HepG2 (cell line): ENCODE results near the gene VAMP2. TPM values are rescaled to one million over a fixed set of nuclear protein-coding genes. Genes with fewer than 3 reads are reported as not detected.

Experiments used
- ATF1 ChIP-seq: IDR thresholded peaks from 2 replicates; pipeline ENCODE4 v1.6.1; 2016; ENCODE audit warnings: mild to moderate bottlenecking, control low read depth
- DR1 ChIP-seq: sonication (generic); formaldehyde crosslinking; IDR thresholded peaks from 2 replicates; pipeline ENCODE4 v1.8.0; 2021; ENCODE audit warnings: mild to moderate bottlenecking, missing genetic modification reagents, inconsistent platforms
- FIP1L1 ChIP-seq: fragments of 200-400 bp; formaldehyde crosslinking; IDR thresholded peaks from 2 replicates; pipeline ENCODE4 v1.6.1; 2018; ENCODE audit warnings: low read depth, mild to moderate bottlenecking, low read length, moderate library complexity, borderline replicate concordance; ENCODE audit not compliant: insufficient read depth
- MAF1 ChIP-seq: sonication (generic); formaldehyde crosslinking; IDR thresholded peaks from 2 replicates; pipeline ENCODE4 v1.5.0; 2020; ENCODE audit warnings: missing genetic modification reagents, borderline replicate concordance
- MAFK ChIP-seq, 2 experiments: IDR thresholded peaks in 1 of 2; conservative IDR thresholded peaks in 1 of 2; 2 replicates each; pipeline ENCODE4 v1.6.1; 2011; ENCODE audit warnings: improper control_type of control experiment in 2 of 2, low read length in 2 of 2
- POLR2A ChIP-seq, 2 experiments: IDR thresholded peaks; 2 replicates each; pipeline ENCODE4 v1.6.1; 2011; ENCODE audit warnings: low read depth in 2 of 2, low read length in 2 of 2, mild to moderate bottlenecking in 1 of 2, moderate library complexity in 1 of 2; ENCODE audit not compliant: insufficient read depth in 1 of 2
- RXRA ChIP-seq: sonication (generic); formaldehyde crosslinking; IDR thresholded peaks from 2 replicates; pipeline ENCODE4 v1.5.1; 2020; ENCODE audit warnings: missing genetic modification reagents
- SALL2 ChIP-seq: sonication (generic); formaldehyde crosslinking; IDR thresholded peaks from 2 replicates; pipeline ENCODE4 v1.8.1; 2023; ENCODE audit warnings: mild to moderate bottlenecking, missing genetic modification reagents, inconsistent platforms
- TMF1 ChIP-seq: sonication (generic); formaldehyde crosslinking; IDR thresholded peaks from 2 replicates; pipeline ENCODE4 v1.8.1; 2022; ENCODE audit warnings: low read depth, missing genetic modification reagents
- ZNF121 ChIP-seq: sonication (generic); formaldehyde crosslinking; IDR thresholded peaks from 2 replicates; pipeline ENCODE4 v1.5.0; 2020; ENCODE audit warnings: mild to moderate bottlenecking, missing genetic modification reagents
- ZNF281 ChIP-seq: sonication (generic); formaldehyde crosslinking; IDR thresholded peaks from 2 replicates; pipeline ENCODE4 v1.4.0; 2020; ENCODE audit warnings: missing genetic modification reagents, borderline replicate concordance
- ZNF407 ChIP-seq: sonication (generic); formaldehyde crosslinking; IDR thresholded peaks from one replicate; pipeline ENCODE4 v1.5.1; 2020; ENCODE audit warnings: mild to moderate bottlenecking, missing genetic modification reagents; ENCODE audit errors: not compliant biosample characterization
- ZNF781 ChIP-seq: sonication (generic); formaldehyde crosslinking; IDR thresholded peaks from 2 replicates; pipeline ENCODE4 v1.5.1; 2020; ENCODE audit warnings: borderline replicate concordance, mild to moderate bottlenecking, missing genetic modification reagents; ENCODE audit errors: not compliant biosample characterization
- polyA plus RNA-seq, 8 experiments: library from polyadenylated mRNA; depleted of rRNA in 3 of 8; stranded (reverse) in 7 of 8; unstranded in 1 of 8; fragments of >200 nt; fragmentation: Illumina TruSeq in 4 of 8; extraction: Trizol in 4 of 8; gene quantifications; 2 replicates each; pipeline versions ENCODE4 v1.2.1 to v1.2.3, GENCODE V29; 2011 to 2016; ENCODE audit warnings: low read depth in 4 of 8, missing spikeins in 1 of 8, mixed read lengths in 1 of 8; ENCODE audit not compliant: insufficient read depth in 1 of 8
- total RNA-seq, 5 experiments: library from RNA; depleted of rRNA; stranded (reverse); fragments of >200 nt; fragmentation: Illumina TruSeq; extraction: Trizol; gene quantifications; 2 replicates each; pipeline ENCODE4 v1.2.3, GENCODE V29; 2016; ENCODE audit warnings: low read depth in 1 of 5
- TF ChIP-seq, protein P1 (sequence below): sonication (generic); formaldehyde crosslinking; IDR thresholded peaks from 2 replicates; pipeline ENCODE4 v1.5.1; 2020; ENCODE audit warnings: missing genetic modification reagents, mild to moderate bottlenecking, borderline replicate concordance

Gene VAMP2
- total and polyA plus RNA-seq, 2 of the 13 experiments (the other 11 are each of a cell fraction or from before 2014, with no cell fraction given): 3.9 to 17.2 TPM

- TF ChIP-seq ZNF407 (peak; percentile 20), ATF1 (CRISPR knock-in tag) (0 out of 2 replicates have a peak, but pooled peaks have one; percentile 18), SALL2 (CRISPR knock-in tag) (no peak), TMF1 (peak; percentile 26; the same call in 1 of the 2 replicates), RXRA (CRISPR knock-in tag) (peak; percentile 14; the same call in 1 of the 2 replicates), FIP1L1 (no peak), MAFK (conservative IDR thresholded peaks at IDR 0.05 in 1 of 2, IDR thresholded peaks at IDR 0.05 in 1 of 2; ENCODE audit: low read length in 2 of 2) (peak in 1 of 2 experiments; percentile 49; a peak in 1 of 4 replicates), DR1 (CRISPR knock-in tag) (peak; percentile 66; the same call in 1 of the 2 replicates), ZNF121 (no peak), MAF1 (CRISPR knock-in tag) (0 out of 2 replicates have a peak, but pooled peaks have one; percentile 40), ZNF281 (CRISPR knock-in tag) (no peak), ZNF781 (CRISPR knock-in tag) (no peak), POLR2A (IDR thresholded peaks at IDR 0.05; ENCODE audit: insufficient read depth in 1 of 2, low read depth in 2 of 2, low read length in 2 of 2) (peak; percentile 30 to 46; a peak in 2 of 4 replicates)
- TF ChIP-seq, protein P1, sequence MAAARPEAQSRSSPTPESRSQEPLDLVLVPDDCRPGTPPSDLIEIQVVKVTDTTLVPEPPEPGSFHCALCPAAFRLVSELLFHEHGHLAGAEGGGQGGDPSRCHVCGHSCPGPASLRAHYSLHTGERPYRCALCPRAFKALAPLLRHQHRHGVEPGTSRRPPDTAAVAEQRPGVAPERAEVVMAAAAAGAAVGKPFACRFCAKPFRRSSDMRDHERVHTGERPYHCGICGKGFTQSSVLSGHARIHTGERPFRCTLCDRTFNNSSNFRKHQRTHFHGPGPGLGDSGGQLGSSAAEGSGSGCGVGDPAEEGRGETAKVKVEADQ: peak; percentile 59; the same call in 1 of the 2 replicates
Measured at GRCh38 chr17:8189711-8190477, 27.1 kb upstream of the VAMP2 start, which contains the start of gene BORCS6 (continued).
